AG10803 (cell line): ENCODE results near the gene TFEB.

Experiments
- DNase-seq: peaks from one replicate; pipeline ENCODE4 v3.0.0; 2010; ENCODE audit warnings: low read depth
- H3K4me3 ChIP-seq: 2 replicates; pipeline ENCODE4 v1.5.1; 2011; ENCODE audit warnings: mild to moderate bottlenecking, low read length, control low read depth
- TF ChIP-seq, protein P1 (sequence below): conservative IDR thresholded peaks from 2 replicates; pipeline ENCODE4 v1.5.1; 2011; ENCODE audit warnings: mild to moderate bottlenecking, low read length, control low read depth, inconsistent platforms

Gene TFEB

DNA sequence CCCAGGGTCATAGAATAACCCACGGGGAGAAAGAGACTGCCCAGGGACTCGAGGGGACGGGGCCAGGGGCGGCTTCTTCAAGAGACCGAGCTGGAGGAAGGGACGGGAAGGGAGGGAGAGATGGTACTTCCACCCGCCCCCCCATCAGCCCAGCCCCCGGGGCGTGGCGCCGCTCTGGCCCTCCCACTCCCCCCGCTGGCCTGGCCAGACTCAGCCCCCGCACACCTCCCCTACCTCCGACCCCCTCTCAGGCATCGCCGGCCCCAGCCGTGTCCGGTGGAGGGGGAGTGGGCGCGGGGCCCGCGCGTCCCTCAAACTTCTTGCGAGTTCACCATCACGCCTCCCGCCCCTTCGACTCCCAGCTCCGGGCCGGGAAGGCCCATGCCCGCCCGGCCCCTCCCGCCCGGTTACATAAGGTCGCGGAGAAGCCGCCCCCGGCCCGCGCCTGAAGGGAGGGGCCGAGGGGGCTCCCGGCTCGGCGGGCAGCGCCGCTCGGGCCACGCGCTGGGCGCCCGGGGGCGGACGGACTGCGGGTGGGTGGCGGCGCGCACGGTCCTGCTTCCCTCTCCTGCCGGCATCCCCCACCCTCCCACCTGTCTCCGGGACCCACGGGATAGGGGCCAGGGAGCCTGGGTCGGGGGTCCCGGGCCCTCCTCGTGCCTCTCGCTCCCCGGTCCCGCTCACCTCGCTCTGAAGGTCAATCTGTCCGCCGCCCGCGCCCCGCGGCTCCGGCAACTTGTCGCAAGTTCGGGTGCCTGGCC is 562 bp downstream of the TFEB start:
- peak; percentile 74 for DNase-seq
- peak overlapping the region; percentile 73 for H3K4me3 ChIP-seq
- TF ChIP-seq, protein P1, sequence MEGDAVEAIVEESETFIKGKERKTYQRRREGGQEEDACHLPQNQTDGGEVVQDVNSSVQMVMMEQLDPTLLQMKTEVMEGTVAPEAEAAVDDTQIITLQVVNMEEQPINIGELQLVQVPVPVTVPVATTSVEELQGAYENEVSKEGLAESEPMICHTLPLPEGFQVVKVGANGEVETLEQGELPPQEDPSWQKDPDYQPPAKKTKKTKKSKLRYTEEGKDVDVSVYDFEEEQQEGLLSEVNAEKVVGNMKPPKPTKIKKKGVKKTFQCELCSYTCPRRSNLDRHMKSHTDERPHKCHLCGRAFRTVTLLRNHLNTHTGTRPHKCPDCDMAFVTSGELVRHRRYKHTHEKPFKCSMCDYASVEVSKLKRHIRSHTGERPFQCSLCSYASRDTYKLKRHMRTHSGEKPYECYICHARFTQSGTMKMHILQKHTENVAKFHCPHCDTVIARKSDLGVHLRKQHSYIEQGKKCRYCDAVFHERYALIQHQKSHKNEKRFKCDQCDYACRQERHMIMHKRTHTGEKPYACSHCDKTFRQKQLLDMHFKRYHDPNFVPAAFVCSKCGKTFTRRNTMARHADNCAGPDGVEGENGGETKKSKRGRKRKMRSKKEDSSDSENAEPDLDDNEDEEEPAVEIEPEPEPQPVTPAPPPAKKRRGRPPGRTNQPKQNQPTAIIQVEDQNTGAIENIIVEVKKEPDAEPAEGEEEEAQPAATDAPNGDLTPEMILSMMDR: no peak

DNA sequence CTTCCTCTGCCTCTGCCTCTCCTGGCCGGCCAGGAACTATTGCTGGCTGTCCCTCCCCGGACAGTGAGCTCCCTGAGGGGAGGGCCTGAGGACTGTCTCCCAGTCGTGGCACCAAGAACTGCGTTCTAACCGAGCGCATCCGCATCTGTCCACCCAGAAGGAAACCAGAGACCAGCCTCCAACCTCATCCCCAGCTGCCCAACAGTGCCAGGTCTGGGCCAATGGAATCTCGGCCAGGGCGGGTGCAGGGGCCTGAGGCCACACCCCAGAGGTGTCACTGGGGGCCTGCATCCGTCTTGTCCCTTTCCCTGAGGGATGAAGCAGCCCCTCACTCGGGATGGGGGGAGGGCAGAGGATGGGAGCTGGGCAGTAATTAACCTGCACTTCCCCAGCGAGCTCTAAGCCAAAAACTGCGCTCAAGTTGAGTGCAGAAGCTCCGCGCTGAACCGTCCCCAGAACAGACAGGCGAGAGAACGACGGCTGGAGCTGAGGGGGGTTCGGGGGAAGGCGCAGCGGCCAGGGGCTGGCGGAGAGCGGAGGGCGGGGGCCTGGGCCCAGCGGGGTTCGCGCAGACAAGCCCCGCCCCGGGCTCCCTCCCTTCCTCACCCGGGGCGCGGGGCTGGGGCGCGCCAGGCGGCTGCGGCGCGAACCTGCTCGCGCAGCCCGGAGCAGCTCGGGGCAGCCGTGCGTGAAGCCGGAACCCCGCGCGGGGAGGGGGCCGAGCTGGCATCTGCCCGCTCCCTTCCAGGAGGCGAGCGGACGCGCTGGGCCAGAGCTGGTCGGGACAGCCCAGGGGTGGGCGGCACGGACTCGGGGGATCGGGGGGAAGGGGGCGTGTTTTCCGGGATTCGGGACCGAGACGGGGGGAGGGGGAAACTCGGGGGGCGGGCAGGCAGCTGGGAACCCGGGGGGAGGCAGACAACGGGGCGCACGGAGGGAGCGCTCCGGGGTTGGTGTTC is 1.4 kb downstream of the TFEB start:
- TF ChIP-seq, protein P1: no peak
- H3K4me3 ChIP-seq: peak overlapping the region; percentile 73
- DNase-seq: peak; percentile 67

DNA sequence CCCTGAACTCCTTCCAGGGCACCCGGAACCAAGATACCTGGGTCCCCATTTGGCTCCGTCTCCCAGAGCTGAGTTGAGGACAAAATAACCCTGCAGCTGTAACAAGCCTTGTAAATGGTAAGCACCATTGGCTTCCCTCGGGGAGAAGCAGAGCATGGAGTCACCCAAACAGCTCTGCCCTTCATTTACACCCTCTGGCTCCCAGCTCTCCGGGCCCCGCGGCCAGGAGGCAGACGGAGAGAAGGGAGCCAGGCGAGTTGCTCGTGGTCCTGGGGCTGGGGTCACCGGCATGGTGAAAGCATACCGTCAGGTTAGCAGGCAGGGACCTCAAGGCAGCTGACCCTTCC is 2.1 kb downstream of the TFEB start:
- no peak for DNase-seq
- TF ChIP-seq, protein P1: no peak
- H3K4me3 ChIP-seq: peak overlapping the region; percentile 73

- peak overlapping the region; percentile 73 for H3K4me3 ChIP-seq
- TF ChIP-seq, protein P1: no peak
- no peak for DNase-seq
These were observed 2.6 kb downstream of the TFEB start for GRCh38 chr6:41732591-41733359.

DNA sequence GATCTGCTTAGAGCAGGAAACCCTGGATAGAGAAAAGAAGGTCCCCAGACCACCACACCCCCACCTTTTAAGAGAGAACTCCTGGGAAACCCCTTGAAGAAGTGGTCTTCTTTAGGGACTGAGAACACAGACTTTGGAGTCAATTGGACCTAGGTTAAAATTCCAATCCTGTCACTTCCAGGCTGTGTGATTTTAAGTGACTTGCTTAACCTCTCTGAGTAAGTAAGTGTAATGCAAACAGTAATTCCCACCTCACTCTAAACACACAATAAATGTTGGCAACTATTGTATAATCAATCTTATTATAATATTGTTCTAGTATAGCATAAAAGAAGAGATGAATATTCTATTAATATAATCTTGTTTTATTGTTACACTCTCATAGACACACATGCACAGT is 3.3 kb downstream of the TFEB start:
- H3K4me3 ChIP-seq: no peak overlapping the region
- TF ChIP-seq, protein P1: no peak
- DNase-seq: no peak

DNA sequence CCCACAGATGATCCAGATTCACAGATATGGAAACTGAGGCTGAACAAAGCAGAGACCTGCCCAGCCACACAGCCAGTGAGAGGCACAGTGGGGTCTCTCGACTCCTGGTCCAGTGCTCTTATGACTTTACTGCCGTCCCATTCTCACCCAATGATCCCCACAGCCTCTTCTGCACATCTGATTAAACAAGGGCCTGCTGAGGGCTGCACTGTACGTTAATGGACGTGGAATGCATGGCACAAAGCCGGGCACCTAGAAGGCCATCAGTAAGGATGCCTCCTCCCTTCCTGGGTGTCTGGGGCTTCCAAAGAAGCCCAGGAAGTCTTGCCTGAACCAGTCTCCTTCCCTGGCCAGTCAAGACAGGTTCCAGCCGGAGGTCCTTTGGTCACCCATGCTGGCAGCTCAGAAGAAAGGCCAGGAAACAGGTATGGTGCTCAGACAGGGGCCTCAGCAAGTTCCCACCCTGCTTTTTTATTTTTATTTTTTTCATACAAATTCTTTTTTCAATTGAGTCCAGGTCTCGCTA is 3.8 kb downstream of the TFEB start:
- no peak for DNase-seq
- H3K4me3 ChIP-seq: no peak overlapping the region
- TF ChIP-seq, protein P1: no peak
